SK-N-SH (cell line): ENCODE measurements around the gene ADCY5. TPM values are rescaled to one million over a fixed set of nuclear protein-coding genes. Genes with fewer than 3 reads are reported as not detected.

Experiments
- CTCF ChIA-PET: fragments of 300-600, 350-600 bp; formaldehyde crosslinking; extraction: SDS; loops from one replicate; lab custom pipeline; 2021; lab: Yijun Ruan, JAX
- POLR2A ChIA-PET: fragments of 350-600 bp; sonication (Branson Sonifier 250); formaldehyde crosslinking; extraction: SDS; loops from one replicate; lab custom pipeline; 2020; ENCODE audit warnings: antibody characterized with exemption, inconsistent platforms; lab: Yijun Ruan, JAX
- DNase-seq: peaks from one replicate; pipeline ENCODE4 v3.0.0; 2012
- H2AFZ ChIP-seq: fragments of 200-600 bp; sonication (generic); 2 replicates; pipeline ENCODE4 v1.8.1; 2016; ENCODE audit warnings: antibody characterized with exemption, mild to moderate bottlenecking, low read depth
- H3F3A ChIP-seq: fragments of 200-600 bp; sonication (generic); replicated peaks from 2 replicates; pipeline ENCODE3; 2016; ENCODE audit warnings: antibody characterized with exemption, mild to moderate bottlenecking; ENCODE audit not compliant: insufficient read depth
- H3K27ac ChIP-seq, 2 experiments: fragments of 200-500 bp in 1 of 2; fragments of 200-600 bp in 1 of 2; sonication (Bioruptor generic) in 1 of 2; sonication (generic), shearing (Covaris generic) in 1 of 2; 2 replicates each; pipeline versions ENCODE4 v1.5.1 to v1.6.1; 2014 to 2016; ENCODE audit warnings: low read depth in 2 of 2, inconsistent platforms in 1 of 2, low read length in 1 of 2, mild to moderate bottlenecking in 1 of 2, mixed read lengths in 1 of 2
- H3K27me3 ChIP-seq: fragments of 200-600 bp; sonication (generic), shearing (Covaris generic); 2 replicates; pipeline ENCODE4 v1.6.1; 2016; ENCODE audit warnings: mixed run types; ENCODE audit not compliant: insufficient read depth
- H3K36me3 ChIP-seq, 2 experiments: fragments of 200-500 bp in 1 of 2; fragments of 200-600 bp in 1 of 2; sonication (Bioruptor generic) in 1 of 2; sonication (generic) in 1 of 2; replicated peaks in 1 of 2; 2 replicates each; pipeline versions ENCODE3 to v1.5.1; 2014 to 2016; ENCODE audit warnings: low read length in 1 of 2, mild to moderate bottlenecking in 1 of 2; ENCODE audit not compliant: insufficient read depth in 2 of 2, control insufficient read depth in 1 of 2
- H3K4me1 ChIP-seq, 2 experiments: fragments of 200-500 bp in 1 of 2; fragments of 200-600 bp in 1 of 2; sonication (Bioruptor generic) in 1 of 2; sonication (generic), shearing (Covaris generic) in 1 of 2; 2 replicates each; pipeline versions ENCODE4 v1.5.1 to v1.6.1; 2014 to 2016; ENCODE audit warnings: low read depth in 1 of 2, low read length in 1 of 2, mixed run types in 1 of 2; ENCODE audit not compliant: insufficient read depth in 2 of 2, control insufficient read depth in 1 of 2
- H3K4me2 ChIP-seq: fragments of 200-600 bp; sonication (generic), shearing (Covaris generic); 2 replicates; pipeline ENCODE4 v1.6.1; 2017; ENCODE audit warnings: mixed run types
- H3K4me3 ChIP-seq, 2 experiments: fragments of 200-500 bp in 1 of 2; fragments of 200-600 bp in 1 of 2; sonication (Bioruptor generic) in 1 of 2; sonication (generic), shearing (Covaris generic) in 1 of 2; 2 replicates each; pipeline versions ENCODE4 v1.5.1 to v1.8.1; 2014 to 2016; ENCODE audit warnings: low read depth in 2 of 2, inconsistent platforms in 1 of 2, low read length in 1 of 2, mild to moderate bottlenecking in 1 of 2, mixed read lengths in 1 of 2, moderate library complexity in 1 of 2
- H3K79me2 ChIP-seq: fragments of 200-600 bp; sonication (generic); 2 replicates; pipeline ENCODE4 v1.8.1; 2017; ENCODE audit warnings: mild to moderate bottlenecking; ENCODE audit not compliant: insufficient read depth
- H3K9ac ChIP-seq: fragments of 200-600 bp; sonication (generic); 2 replicates; pipeline ENCODE4 v1.6.1; 2017; ENCODE audit warnings: mixed run types
- H3K9me2 ChIP-seq: fragments of 200-600 bp; sonication (generic); 2 replicates; pipeline ENCODE4 v1.6.1; 2017; ENCODE audit warnings: mixed run types
- H3K9me3 ChIP-seq: fragments of 200-600 bp; sonication (generic); 2 replicates; pipeline ENCODE4 v1.6.1; 2017; ENCODE audit warnings: mixed run types, mild to moderate bottlenecking, moderate library complexity
- H4K20me1 ChIP-seq: fragments of 200-600 bp; sonication (generic); 2 replicates; pipeline ENCODE4 v1.6.1; 2017; ENCODE audit warnings: mild to moderate bottlenecking, mixed run types; ENCODE audit not compliant: insufficient read depth
- CHD2 ChIP-seq: fragments of 150-350 bp; IDR thresholded peaks from 2 replicates; pipeline ENCODE4 v1.6.1; 2018; ENCODE audit warnings: low read length; ENCODE audit not compliant: partially characterized antibody
- ELF1 ChIP-seq: IDR thresholded peaks from 2 replicates; pipeline ENCODE4 v1.4.0; 2012
- EP300 ChIP-seq, 2 experiments: IDR thresholded peaks; 2 replicates each; pipeline versions ENCODE4 v1.4.0 to v1.6.1; 2012; ENCODE audit warnings: borderline replicate concordance in 1 of 2, low read depth in 1 of 2, low read length in 1 of 2
- FOSL2 ChIP-seq: IDR thresholded peaks from 2 replicates; pipeline ENCODE4 v1.4.0; 2012; ENCODE audit warnings: low read depth, mild to moderate bottlenecking, moderate library complexity, borderline replicate concordance
- FOXJ3 ChIP-seq: sonication (generic); formaldehyde crosslinking; IDR thresholded peaks from 2 replicates; pipeline ENCODE4 v1.5.1; 2020; ENCODE audit warnings: mild to moderate bottlenecking, missing genetic modification reagents
- FOXM1 ChIP-seq: IDR thresholded peaks from 2 replicates; pipeline ENCODE4 v1.4.0; 2012; ENCODE audit warnings: low read depth, mild to moderate bottlenecking
- GABPA ChIP-seq: IDR thresholded peaks from 2 replicates; pipeline ENCODE4 v1.4.0; 2012; ENCODE audit warnings: low read depth, mild to moderate bottlenecking
- MEF2A ChIP-seq: IDR thresholded peaks from 2 replicates; pipeline ENCODE4 v1.4.0; 2012; ENCODE audit warnings: low read depth, borderline replicate concordance
- NFIC ChIP-seq: IDR thresholded peaks from 2 replicates; pipeline ENCODE4 v1.4.0; 2012; ENCODE audit warnings: borderline replicate concordance
- NRF1 ChIP-seq: IDR thresholded peaks from 2 replicates; pipeline ENCODE4 v1.6.1; 2012; ENCODE audit warnings: low read depth, mild to moderate bottlenecking, low read length
- POLR2AphosphoS5 ChIP-seq: IDR thresholded peaks from 2 replicates; pipeline ENCODE4 v1.6.1; 2012; ENCODE audit warnings: low read depth, low read length
- RFX5 ChIP-seq: IDR thresholded peaks from 2 replicates; pipeline ENCODE4 v1.6.1; 2012; ENCODE audit warnings: mild to moderate bottlenecking, improper control_type of control experiment, low read length
- RXRA ChIP-seq: IDR thresholded peaks from 2 replicates; pipeline ENCODE4 v1.4.0; 2012; ENCODE audit warnings: low read depth, mild to moderate bottlenecking, borderline replicate concordance
- SIN3A ChIP-seq: IDR thresholded peaks from 2 replicates; pipeline ENCODE4 v1.6.1; 2012; ENCODE audit warnings: low read depth, mild to moderate bottlenecking, low read length, moderate library complexity, borderline replicate concordance
- SMC3 ChIP-seq: IDR thresholded peaks from 2 replicates; pipeline ENCODE4 v1.6.1; 2012; ENCODE audit warnings: low read depth, low read length, improper control_type of control experiment
- WGBS: methylation state at CpG from one replicate; pipeline ENCODE4 v1.1.6; 2017; ENCODE audit warnings: low lambda C conversion rate; 5-methylcytosine and 5-hydroxymethylcytosine counted together
- polyA plus RNA-seq, 3 experiments: library from polyadenylated mRNA; depleted of rRNA; stranded (reverse); fragments of >200 nt; gene quantifications; 2 replicates each; pipeline ENCODE4 v1.2.3, GENCODE V29; 2012
- TF ChIP-seq, protein P1 (sequence below): fragments of 200-600 bp; sonication (generic); IDR thresholded peaks from 2 replicates; pipeline ENCODE4 v1.6.1; 2017; ENCODE audit warnings: antibody characterized with exemption, mild to moderate bottlenecking, moderate library complexity
- TF ChIP-seq, protein P2 (sequence below): IDR thresholded peaks from 2 replicates; pipeline ENCODE4 v1.4.0; 2012; ENCODE audit warnings: low read depth, borderline replicate concordance
- TF ChIP-seq, protein P3 (sequence below): IDR thresholded peaks from 2 replicates; pipeline ENCODE4 v1.4.0; 2012; ENCODE audit warnings: low read depth
- TF ChIP-seq, protein P4 (sequence below): IDR thresholded peaks from 2 replicates; pipeline ENCODE4 v1.4.0; 2012; ENCODE audit warnings: low read depth, borderline replicate concordance
- TF ChIP-seq, protein P5 (sequence below): fragments of 150-350 bp; IDR thresholded peaks from 2 replicates; pipeline ENCODE4 v1.6.1; 2016; ENCODE audit warnings: mild to moderate bottlenecking, low read depth, low read length

Gene ADCY5
- polyA plus RNA-seq, 1 of the 3 experiments (the other 2 are of a cell fraction), result 0.21 TPM

DNA sequence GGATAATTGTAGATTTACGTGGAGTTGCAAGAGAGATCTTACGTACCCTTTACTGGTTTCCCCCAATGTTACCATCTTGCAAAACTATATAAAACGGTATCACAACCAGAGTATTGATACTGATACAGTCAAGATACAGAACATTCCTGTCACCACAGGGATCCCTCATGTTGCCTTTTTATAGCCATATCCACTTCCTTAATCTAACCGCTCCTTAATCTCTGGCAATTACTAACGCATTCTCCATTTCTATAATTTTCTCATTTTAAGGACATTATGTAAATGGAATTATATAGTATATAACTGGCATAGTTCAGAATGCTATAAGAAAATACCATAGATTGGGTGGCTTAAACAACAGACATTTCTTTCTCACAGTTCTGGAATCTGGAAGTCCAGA, 186.0 kb downstream of the ADCY5 start:
- no peak overlapping the region for H3K27ac ChIP-seq
- H3F3A ChIP-seq, result no peaks in the 10 kb centered on the region
- H3K9me3 ChIP-seq, result peaks cover 6% of the 10 kb centered on the region; the same call in 1 of the 2 replicates
- no peaks in the 10 kb centered on the region for H3K27me3 ChIP-seq
- peaks cover 8 to 43% of the 10 kb centered on the region in 2 experiments for H3K36me3 ChIP-seq
- H2AFZ ChIP-seq, result no peak overlapping the region
- H3K9ac ChIP-seq, result no peak overlapping the region
- no peak for TF ChIP-seq CHD2
- TF ChIP-seq, protein P1, sequence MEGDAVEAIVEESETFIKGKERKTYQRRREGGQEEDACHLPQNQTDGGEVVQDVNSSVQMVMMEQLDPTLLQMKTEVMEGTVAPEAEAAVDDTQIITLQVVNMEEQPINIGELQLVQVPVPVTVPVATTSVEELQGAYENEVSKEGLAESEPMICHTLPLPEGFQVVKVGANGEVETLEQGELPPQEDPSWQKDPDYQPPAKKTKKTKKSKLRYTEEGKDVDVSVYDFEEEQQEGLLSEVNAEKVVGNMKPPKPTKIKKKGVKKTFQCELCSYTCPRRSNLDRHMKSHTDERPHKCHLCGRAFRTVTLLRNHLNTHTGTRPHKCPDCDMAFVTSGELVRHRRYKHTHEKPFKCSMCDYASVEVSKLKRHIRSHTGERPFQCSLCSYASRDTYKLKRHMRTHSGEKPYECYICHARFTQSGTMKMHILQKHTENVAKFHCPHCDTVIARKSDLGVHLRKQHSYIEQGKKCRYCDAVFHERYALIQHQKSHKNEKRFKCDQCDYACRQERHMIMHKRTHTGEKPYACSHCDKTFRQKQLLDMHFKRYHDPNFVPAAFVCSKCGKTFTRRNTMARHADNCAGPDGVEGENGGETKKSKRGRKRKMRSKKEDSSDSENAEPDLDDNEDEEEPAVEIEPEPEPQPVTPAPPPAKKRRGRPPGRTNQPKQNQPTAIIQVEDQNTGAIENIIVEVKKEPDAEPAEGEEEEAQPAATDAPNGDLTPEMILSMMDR, result no peak
- no peak for TF ChIP-seq GABPA
- no peak for TF ChIP-seq FOXJ3 (CRISPR knock-in tag)
- TF ChIP-seq SMC3, result no peak
- TF ChIP-seq RXRA, result no peak
- TF ChIP-seq SIN3A, result no peak
- TF ChIP-seq, protein P2, sequence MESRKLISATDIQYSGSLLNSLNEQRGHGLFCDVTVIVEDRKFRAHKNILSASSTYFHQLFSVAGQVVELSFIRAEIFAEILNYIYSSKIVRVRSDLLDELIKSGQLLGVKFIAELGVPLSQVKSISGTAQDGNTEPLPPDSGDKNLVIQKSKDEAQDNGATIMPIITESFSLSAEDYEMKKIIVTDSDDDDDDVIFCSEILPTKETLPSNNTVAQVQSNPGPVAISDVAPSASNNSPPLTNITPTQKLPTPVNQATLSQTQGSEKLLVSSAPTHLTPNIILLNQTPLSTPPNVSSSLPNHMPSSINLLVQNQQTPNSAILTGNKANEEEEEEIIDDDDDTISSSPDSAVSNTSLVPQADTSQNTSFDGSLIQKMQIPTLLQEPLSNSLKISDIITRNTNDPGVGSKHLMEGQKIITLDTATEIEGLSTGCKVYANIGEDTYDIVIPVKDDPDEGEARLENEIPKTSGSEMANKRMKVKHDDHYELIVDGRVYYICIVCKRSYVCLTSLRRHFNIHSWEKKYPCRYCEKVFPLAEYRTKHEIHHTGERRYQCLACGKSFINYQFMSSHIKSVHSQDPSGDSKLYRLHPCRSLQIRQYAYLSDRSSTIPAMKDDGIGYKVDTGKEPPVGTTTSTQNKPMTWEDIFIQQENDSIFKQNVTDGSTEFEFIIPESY, result no peak
- no peak for TF ChIP-seq FOXM1
- no peak for TF ChIP-seq ELF1
- TF ChIP-seq, protein P3, sequence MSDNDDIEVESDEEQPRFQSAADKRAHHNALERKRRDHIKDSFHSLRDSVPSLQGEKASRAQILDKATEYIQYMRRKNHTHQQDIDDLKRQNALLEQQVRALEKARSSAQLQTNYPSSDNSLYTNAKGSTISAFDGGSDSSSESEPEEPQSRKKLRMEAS, result no peak
- TF ChIP-seq MEF2A, result no peak
- no peak for TF ChIP-seq FOSL2
- no peak for TF ChIP-seq RFX5
- TF ChIP-seq NFIC, result no peak
- no peak for TF ChIP-seq NRF1
- TF ChIP-seq EP300 (IDR thresholded peaks at IDR 0.05; ENCODE audit: borderline replicate concordance in 1 of 2, low read depth in 1 of 2, low read length in 1 of 2), result no peak
- no peak for TF ChIP-seq POLR2AphosphoS5
- TF ChIP-seq, protein P4, sequence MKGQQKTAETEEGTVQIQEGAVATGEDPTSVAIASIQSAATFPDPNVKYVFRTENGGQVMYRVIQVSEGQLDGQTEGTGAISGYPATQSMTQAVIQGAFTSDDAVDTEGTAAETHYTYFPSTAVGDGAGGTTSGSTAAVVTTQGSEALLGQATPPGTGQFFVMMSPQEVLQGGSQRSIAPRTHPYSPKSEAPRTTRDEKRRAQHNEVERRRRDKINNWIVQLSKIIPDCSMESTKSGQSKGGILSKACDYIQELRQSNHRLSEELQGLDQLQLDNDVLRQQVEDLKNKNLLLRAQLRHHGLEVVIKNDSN, result no peak
- TF ChIP-seq, protein P5, sequence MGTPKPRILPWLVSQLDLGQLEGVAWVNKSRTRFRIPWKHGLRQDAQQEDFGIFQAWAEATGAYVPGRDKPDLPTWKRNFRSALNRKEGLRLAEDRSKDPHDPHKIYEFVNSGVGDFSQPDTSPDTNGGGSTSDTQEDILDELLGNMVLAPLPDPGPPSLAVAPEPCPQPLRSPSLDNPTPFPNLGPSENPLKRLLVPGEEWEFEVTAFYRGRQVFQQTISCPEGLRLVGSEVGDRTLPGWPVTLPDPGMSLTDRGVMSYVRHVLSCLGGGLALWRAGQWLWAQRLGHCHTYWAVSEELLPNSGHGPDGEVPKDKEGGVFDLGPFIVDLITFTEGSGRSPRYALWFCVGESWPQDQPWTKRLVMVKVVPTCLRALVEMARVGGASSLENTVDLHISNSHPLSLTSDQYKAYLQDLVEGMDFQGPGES, result no peak
- CTCF ChIA-PET, result interaction anchor here (0.6 to 1.1 kb wide), 2 partner anchors 18 to 235 kb away, joined by 3 read pairs; no protein-coding TSS in a partner anchor
- H3K4me1 ChIP-seq, result peaks cover 0 to 3% of the 10 kb centered on the region in 2 experiments; a peak in 1 of 4 replicates
- DNase-seq, result no peak
- POLR2A ChIA-PET, result no interaction called here
- 98% methylated on average over 5 of the region's 5 CpGs for WGBS
- no peaks in the 10 kb centered on the region for H4K20me1 ChIP-seq
- no peaks in the 10 kb centered on the region for H3K9me2 ChIP-seq
- no peak overlapping the region for H3K4me3 ChIP-seq
- H3K4me2 ChIP-seq, result no peak overlapping the region
- no peaks in the 10 kb centered on the region for H3K79me2 ChIP-seq
